ENCODE data around the gene SGSM2. TPM values are rescaled to one million over a fixed set of nuclear protein-coding genes. Genes with fewer than 3 reads are reported as not detected.

The SGSM2 gene
- total and polyA plus RNA-seq, 5 donors from 2014 or later: 5.6 to 107 (median 5.9) TPM

DNA sequence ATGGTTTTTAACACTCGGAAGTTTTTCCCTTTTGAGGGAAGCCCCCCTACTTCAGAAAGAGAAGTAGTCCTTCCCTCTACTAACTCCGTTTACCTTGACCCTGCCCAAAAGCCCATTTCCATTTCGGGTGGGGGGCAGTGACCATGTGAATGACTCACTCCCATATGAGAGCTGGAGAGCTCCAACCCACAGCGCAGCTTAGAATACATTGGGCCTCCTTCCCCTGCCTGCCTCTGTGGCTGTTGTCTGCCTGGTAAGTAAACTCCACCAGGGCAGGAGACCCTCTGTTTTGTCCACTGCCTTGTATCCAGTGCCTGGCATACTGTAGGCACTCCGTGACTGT, 985 bp downstream of the SGSM2 start:
- Histone ChIP-seq H3K36me3 (ENCODE audit: control insufficient read depth, insufficient read depth, low read length) (peaks cover 25% of the 10 kb centered on the region), H3K4me1 (ENCODE audit: control insufficient read depth, insufficient read depth, low read length, poor library complexity, severe bottlenecking) (peaks cover 19% of the 10 kb centered on the region), H3K27me3 (ENCODE audit: control insufficient read depth, insufficient read depth, low read length) (no peaks in the 10 kb centered on the region), H3K4me3 (ENCODE audit: low read depth, low read length) (peak overlapping the region; percentile 58), H3K27ac (ENCODE audit: insufficient read depth, low read length, poor library complexity, severe bottlenecking) (peak overlapping the region; percentile 79), H3K9me3 (ENCODE audit: control insufficient read depth in 2 of 2, low read length in 2 of 2) (no peaks in the 10 kb centered on the region)
- peak overlapping the region; percentile 84 to 97 (median 88) for H3K4me3 Mint-ChIP-seq
- no peaks in the 10 kb centered on the region for H3K27me3 Mint-ChIP-seq
- H3K4me1 Mint-ChIP-seq: peaks cover 11 to 44% (median 18%) of the 10 kb centered on the region in 4 donors
- H3K27ac Mint-ChIP-seq: peak overlapping the region; percentile 74 to 95 (median 92)
- ATAC-seq (ENCODE audit: low read depth in 2 of 2) (no peak), DNase-seq (no peak)
- no peaks in the 10 kb centered on the region for H3K9me3 Mint-ChIP-seq
- H3K36me3 Mint-ChIP-seq: peaks cover 11% of the 10 kb centered on the region

DNA sequence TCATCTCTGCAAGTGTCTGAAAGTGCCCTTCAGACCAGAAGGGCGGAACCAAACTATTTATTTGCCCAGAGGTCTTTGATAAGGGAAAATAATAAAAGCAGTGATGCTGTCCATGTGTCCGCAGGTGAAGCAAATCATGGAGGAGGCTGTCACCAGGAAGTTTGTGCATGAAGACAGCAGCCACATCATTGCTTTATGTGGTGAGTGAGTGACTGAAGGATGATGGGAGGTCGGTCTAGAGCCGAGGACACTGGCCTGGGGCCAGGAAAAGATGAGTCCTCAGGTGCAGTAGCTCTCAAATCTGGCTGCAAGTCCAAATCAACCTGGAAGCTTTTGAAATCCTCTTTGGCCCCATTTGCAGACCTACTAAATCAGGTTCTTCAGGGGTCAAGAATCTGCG, 6.1 kb downstream of the SGSM2 start:
- DNase-seq (no peak), ATAC-seq (ENCODE audit: low read depth in 2 of 2) (no peak)
- no peak overlapping the region for H3K27ac Mint-ChIP-seq
- H3K27me3 ChIP-seq (ENCODE audit: control insufficient read depth, insufficient read depth, low read length): no peaks in the 10 kb centered on the region
- no peak overlapping the region for H3K4me3 Mint-ChIP-seq
- no peaks in the 10 kb centered on the region for H3K9me3 Mint-ChIP-seq
- H3K4me1 Mint-ChIP-seq: peaks cover 3 to 19% (median 4%) of the 10 kb centered on the region in 4 donors
- H3K27me3 Mint-ChIP-seq: no peaks in the 10 kb centered on the region
- H3K27ac ChIP-seq (ENCODE audit: insufficient read depth, low read length, poor library complexity, severe bottlenecking): no peak overlapping the region
- H3K36me3 Mint-ChIP-seq: peaks cover 4% of the 10 kb centered on the region
- peaks cover 15% of the 10 kb centered on the region for H3K36me3 ChIP-seq (ENCODE audit: control insufficient read depth, insufficient read depth, low read length)
- no peaks in the 10 kb centered on the region for H3K4me1 ChIP-seq (ENCODE audit: control insufficient read depth, insufficient read depth, low read length, poor library complexity, severe bottlenecking)
- H3K9me3 ChIP-seq (ENCODE audit: control insufficient read depth in 2 of 2, low read length in 2 of 2): no peaks in the 10 kb centered on the region
- H3K4me3 ChIP-seq (ENCODE audit: low read depth, low read length): no peak overlapping the region

DNA sequence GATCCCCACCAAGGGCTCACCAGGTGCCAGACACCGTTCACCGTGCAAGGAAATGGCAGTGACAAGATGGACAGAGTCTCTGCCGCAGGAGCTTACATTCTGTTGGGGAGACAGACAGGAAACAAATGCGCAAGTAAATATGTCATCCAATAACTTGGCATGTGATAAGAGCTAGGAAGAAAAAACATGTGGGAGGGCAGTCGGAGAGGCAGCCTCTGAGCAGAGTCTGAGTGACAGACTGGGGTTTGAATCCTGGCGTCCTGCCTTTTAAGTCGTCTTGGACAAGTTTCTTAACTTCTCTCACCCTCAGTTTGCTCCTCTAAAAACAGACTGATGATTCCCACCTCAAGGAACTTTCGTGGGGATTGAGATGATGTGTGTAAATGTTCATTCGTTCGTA, 7.2 kb downstream of the SGSM2 start:
- Histone ChIP-seq H3K36me3 (ENCODE audit: control insufficient read depth, insufficient read depth, low read length) (peaks cover 17% of the 10 kb centered on the region), H3K27ac (ENCODE audit: insufficient read depth, low read length, poor library complexity, severe bottlenecking) (no peak overlapping the region), H3K9me3 (ENCODE audit: control insufficient read depth in 2 of 2, low read length in 2 of 2) (no peaks in the 10 kb centered on the region), H3K4me3 (ENCODE audit: low read depth, low read length) (no peak overlapping the region), H3K27me3 (ENCODE audit: control insufficient read depth, insufficient read depth, low read length) (no peaks in the 10 kb centered on the region), H3K4me1 (ENCODE audit: control insufficient read depth, insufficient read depth, low read length, poor library complexity, severe bottlenecking) (no peaks in the 10 kb centered on the region)
- Mint-ChIP-seq H3K27me3 (no peaks in the 10 kb centered on the region), H3K9me3 (no peaks in the 10 kb centered on the region), H3K36me3 (peaks cover 4% of the 10 kb centered on the region), H3K4me3 (peak overlapping the region in 1 of 4 donors; percentile 52), H3K27ac (no peak overlapping the region), H3K4me1 (peaks cover 0 to 13% (median 3%) of the 10 kb centered on the region in 4 donors)
- ATAC-seq (ENCODE audit: low read depth in 2 of 2): no peak
- DNase-seq: no peak

DNA sequence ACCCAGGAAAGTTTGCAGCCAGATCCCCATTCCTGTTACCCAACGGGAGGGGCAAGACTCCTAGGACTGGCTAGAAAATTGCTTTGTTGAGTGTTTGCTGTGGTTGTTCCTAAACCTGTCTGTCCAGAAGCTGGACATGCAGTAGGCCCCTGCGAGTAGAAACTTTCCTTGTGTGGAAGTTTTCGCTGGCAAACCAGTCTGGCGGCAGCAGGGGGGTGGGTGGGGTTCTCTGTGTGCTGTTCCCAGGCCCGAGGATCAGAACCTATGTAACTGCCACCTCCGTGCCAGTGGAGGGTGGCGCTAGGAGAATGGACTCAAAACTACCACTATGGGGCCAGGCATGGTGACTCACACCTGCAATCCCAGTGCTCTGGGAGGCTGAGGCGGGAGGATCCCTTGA, 9.2 kb downstream of the SGSM2 start:
- Mint-ChIP-seq H3K27me3 (no peaks in the 10 kb centered on the region), H3K4me1 (peaks cover 0 to 8% (median under 1%) of the 10 kb centered on the region in 4 donors), H3K9me3 (no peaks in the 10 kb centered on the region), H3K36me3 (peaks cover 4% of the 10 kb centered on the region), H3K4me3 (no peak overlapping the region), H3K27ac (no peak overlapping the region)
- DNase-seq: no peak
- H3K27ac ChIP-seq (ENCODE audit: insufficient read depth, low read length, poor library complexity, severe bottlenecking): no peak overlapping the region
- no peaks in the 10 kb centered on the region for H3K4me1 ChIP-seq (ENCODE audit: control insufficient read depth, insufficient read depth, low read length, poor library complexity, severe bottlenecking)
- peaks cover 16% of the 10 kb centered on the region for H3K36me3 ChIP-seq (ENCODE audit: control insufficient read depth, insufficient read depth, low read length)
- H3K27me3 ChIP-seq (ENCODE audit: control insufficient read depth, insufficient read depth, low read length): no peaks in the 10 kb centered on the region
- H3K4me3 ChIP-seq (ENCODE audit: low read depth, low read length): no peak overlapping the region
- H3K9me3 ChIP-seq (ENCODE audit: control insufficient read depth in 2 of 2, low read length in 2 of 2): no peaks in the 10 kb centered on the region
- no peak for ATAC-seq (ENCODE audit: low read depth in 2 of 2)

DNA sequence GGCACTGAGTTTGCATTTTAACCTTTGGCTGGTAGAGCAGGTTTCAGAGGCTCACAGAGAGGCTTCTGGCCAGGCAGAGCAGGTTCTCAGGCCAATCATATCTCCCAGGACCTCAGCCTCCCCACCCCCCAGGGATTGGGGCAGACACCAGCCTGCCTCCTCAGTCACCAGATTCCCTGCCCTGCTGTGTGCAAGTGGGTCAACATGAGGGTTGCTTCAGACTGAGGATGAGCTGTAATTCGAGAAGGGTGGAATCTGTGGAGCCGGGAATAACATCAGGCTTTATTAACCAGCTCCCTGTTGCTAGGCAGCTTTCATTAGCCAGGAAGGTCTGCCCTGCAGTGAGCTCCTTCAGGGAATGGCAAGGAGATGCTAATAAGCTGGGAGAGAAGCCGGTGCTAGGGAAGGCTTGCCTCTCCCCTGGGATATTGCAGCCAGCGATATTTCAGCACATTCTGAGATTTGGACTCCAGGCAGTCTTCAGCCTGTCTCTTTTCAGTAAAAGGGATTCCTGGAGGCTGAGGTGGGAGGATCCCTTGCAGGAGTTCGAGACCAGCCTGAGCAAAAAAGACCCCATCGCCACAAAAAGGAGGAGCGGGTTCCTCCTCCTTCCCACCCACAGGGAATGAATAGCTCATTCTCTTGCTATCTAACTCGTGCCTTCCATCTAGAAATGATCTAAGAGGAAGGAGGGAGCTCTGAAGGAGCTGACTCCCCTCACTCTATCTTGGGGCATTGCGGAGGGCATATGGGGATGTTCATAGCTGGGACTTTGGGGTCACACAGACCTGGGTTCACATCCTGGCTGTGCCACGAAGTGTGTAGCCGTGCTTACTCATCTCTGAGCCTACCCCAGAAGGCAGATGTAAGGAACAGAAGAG, 10.7 kb downstream of the SGSM2 start:
- H3K4me1 Mint-ChIP-seq: peaks cover 0 to 8% (median 1%) of the 10 kb centered on the region in 4 donors
- H3K27me3 Mint-ChIP-seq: no peaks in the 10 kb centered on the region
- no peaks in the 10 kb centered on the region for H3K9me3 Mint-ChIP-seq
- no peak overlapping the region for H3K4me3 Mint-ChIP-seq
- Histone ChIP-seq H3K4me3 (ENCODE audit: low read depth, low read length) (no peak overlapping the region), H3K4me1 (ENCODE audit: control insufficient read depth, insufficient read depth, low read length, poor library complexity, severe bottlenecking) (peaks cover 2% of the 10 kb centered on the region), H3K36me3 (ENCODE audit: control insufficient read depth, insufficient read depth, low read length) (peaks cover 12% of the 10 kb centered on the region), H3K27me3 (ENCODE audit: control insufficient read depth, insufficient read depth, low read length) (no peaks in the 10 kb centered on the region), H3K9me3 (ENCODE audit: control insufficient read depth in 2 of 2, low read length in 2 of 2) (no peaks in the 10 kb centered on the region), H3K27ac (ENCODE audit: insufficient read depth, low read length, poor library complexity, severe bottlenecking) (no peak overlapping the region)
- H3K27ac Mint-ChIP-seq: no peak overlapping the region
- ATAC-seq (ENCODE audit: low read depth in 2 of 2): no peak
- H3K36me3 Mint-ChIP-seq: no peaks in the 10 kb centered on the region
- DNase-seq: no peak

DNA sequence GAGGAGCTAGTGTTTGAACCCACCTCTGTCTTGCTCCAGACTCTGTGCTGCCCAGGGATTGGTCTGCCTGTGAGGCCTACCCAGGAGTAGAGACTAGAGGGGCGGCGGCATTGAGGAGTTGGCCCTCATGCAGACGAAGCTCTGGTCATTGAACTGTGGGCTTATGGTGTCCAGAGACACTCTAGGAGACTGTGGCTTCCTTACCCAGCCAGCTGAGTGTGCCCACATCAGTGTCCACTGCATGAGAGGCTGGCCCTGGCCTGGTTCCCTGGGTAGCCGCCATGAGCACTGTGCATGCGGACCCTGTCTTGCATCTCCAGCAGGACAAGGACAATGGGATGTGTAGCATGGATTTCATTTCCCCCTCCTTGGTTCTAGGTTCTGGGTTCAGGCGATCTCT, 14.0 kb downstream of the SGSM2 start:
- H3K27ac Mint-ChIP-seq: no peak overlapping the region

DNA sequence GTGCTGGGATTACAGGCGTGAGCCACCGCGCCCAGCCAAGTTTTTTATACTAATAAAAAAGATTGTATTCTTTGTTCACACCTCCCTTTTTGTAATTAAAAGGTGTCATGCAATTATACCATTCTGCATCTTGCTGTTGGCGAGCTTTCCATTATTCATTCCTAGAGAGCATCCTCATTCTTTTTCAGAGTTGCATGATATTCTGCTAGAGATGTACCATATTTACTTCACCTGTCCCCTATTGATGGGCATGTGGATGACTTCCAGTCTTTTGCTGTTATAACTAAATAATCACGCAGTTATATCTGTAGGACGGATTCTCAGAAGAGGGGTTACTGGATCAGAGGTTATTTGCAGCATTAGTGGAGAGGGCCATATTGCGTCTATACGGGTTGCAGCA, 17.0 kb downstream of the SGSM2 start:
- Mint-ChIP-seq H3K36me3 (peaks cover 3% of the 10 kb centered on the region), H3K27me3 (no peaks in the 10 kb centered on the region), H3K4me3 (peak overlapping the region in 2 of 4 donors; percentile 44 to 78), H3K27ac (peak overlapping the region in 2 of 3 donors; percentile 59 to 83), H3K9me3 (no peaks in the 10 kb centered on the region), H3K4me1 (peaks cover 0 to 23% (median 13%) of the 10 kb centered on the region in 4 donors)
- Histone ChIP-seq H3K36me3 (ENCODE audit: control insufficient read depth, insufficient read depth, low read length) (no peaks in the 10 kb centered on the region), H3K27ac (ENCODE audit: insufficient read depth, low read length, poor library complexity, severe bottlenecking) (no peak overlapping the region), H3K9me3 (ENCODE audit: control insufficient read depth in 2 of 2, low read length in 2 of 2) (no peaks in the 10 kb centered on the region), H3K4me3 (ENCODE audit: low read depth, low read length) (peak overlapping the region; percentile 32), H3K4me1 (ENCODE audit: control insufficient read depth, insufficient read depth, low read length, poor library complexity, severe bottlenecking) (peaks cover 17% of the 10 kb centered on the region), H3K27me3 (ENCODE audit: control insufficient read depth, insufficient read depth, low read length) (no peaks in the 10 kb centered on the region)
- no peak for DNase-seq
- ATAC-seq (ENCODE audit: low read depth in 2 of 2): no peak

More for the DNA sequence above, 14.0 kb downstream of the SGSM2 start:
- H3K27ac ChIP-seq (ENCODE audit: insufficient read depth, low read length, poor library complexity, severe bottlenecking): no peak overlapping the region
- Mint-ChIP-seq H3K4me1 (peaks cover 0 to 23% (median 13%) of the 10 kb centered on the region in 4 donors), H3K9me3 (no peaks in the 10 kb centered on the region), H3K4me3 (no peak overlapping the region), H3K27me3 (no peaks in the 10 kb centered on the region), H3K36me3 (no peaks in the 10 kb centered on the region)
- DNase-seq (no peak), ATAC-seq (ENCODE audit: low read depth in 2 of 2) (no peak)
- H3K4me3 ChIP-seq (ENCODE audit: low read depth, low read length): no peak overlapping the region
- H3K4me1 ChIP-seq (ENCODE audit: control insufficient read depth, insufficient read depth, low read length, poor library complexity, severe bottlenecking): peaks cover 17% of the 10 kb centered on the region
- H3K36me3 ChIP-seq (ENCODE audit: control insufficient read depth, insufficient read depth, low read length): peaks cover 4% of the 10 kb centered on the region
- H3K27me3 ChIP-seq (ENCODE audit: control insufficient read depth, insufficient read depth, low read length): no peaks in the 10 kb centered on the region
- H3K9me3 ChIP-seq (ENCODE audit: control insufficient read depth in 2 of 2, low read length in 2 of 2): no peaks in the 10 kb centered on the region

DNA sequence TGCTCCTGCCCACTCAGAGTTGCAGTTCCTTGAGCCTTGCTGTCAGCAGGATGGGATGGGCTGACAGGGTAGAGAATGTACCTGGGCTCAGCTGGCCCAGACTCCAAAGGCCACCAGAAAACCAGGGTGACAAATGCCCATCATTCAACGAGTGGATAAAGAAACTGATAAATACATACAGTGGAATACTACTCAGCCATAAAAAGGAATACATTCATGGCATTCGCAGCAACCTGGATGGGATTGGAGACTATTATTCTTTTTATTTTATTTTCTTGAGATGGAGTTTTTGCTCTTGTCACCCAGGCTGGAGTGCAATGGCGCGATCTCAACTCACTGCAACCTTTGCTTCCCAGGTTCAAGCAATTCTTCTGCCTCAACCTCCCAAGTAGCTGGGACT, 19.9 kb downstream of the SGSM2 start:
- Histone ChIP-seq H3K4me3 (ENCODE audit: low read depth, low read length) (no peak overlapping the region), H3K27me3 (ENCODE audit: control insufficient read depth, insufficient read depth, low read length) (no peaks in the 10 kb centered on the region), H3K27ac (ENCODE audit: insufficient read depth, low read length, poor library complexity, severe bottlenecking) (no peak overlapping the region), H3K9me3 (ENCODE audit: control insufficient read depth in 2 of 2, low read length in 2 of 2) (no peaks in the 10 kb centered on the region), H3K4me1 (ENCODE audit: control insufficient read depth, insufficient read depth, low read length, poor library complexity, severe bottlenecking) (peaks cover 17% of the 10 kb centered on the region), H3K36me3 (ENCODE audit: control insufficient read depth, insufficient read depth, low read length) (no peaks in the 10 kb centered on the region)
- Mint-ChIP-seq H3K9me3 (no peaks in the 10 kb centered on the region), H3K36me3 (peaks cover 3% of the 10 kb centered on the region), H3K4me3 (no peak overlapping the region), H3K27ac (no peak overlapping the region), H3K27me3 (no peaks in the 10 kb centered on the region), H3K4me1 (peaks cover 0 to 22% (median 13%) of the 10 kb centered on the region in 4 donors)
- DNase-seq (no peak), ATAC-seq (ENCODE audit: low read depth in 2 of 2) (no peak)

Measured in CD4-positive, CD25-positive, alpha-beta regulatory T cell (primary cell).